HCT116 (cell line): Measurements from ENCODE around the gene OAS2.

Experiments
- ATF3 ChIP-seq: IDR thresholded peaks from 2 replicates; pipeline ENCODE4 v1.6.1; 2012
- CTCF ChIP-seq, 3 experiments: fragments of 200-600 bp in 1 of 3; sonication (generic) in 1 of 3; IDR thresholded peaks in 2 of 3; conservative IDR thresholded peaks in 1 of 3; 2 replicates each; pipeline ENCODE4 v1.5.1; 2012 to 2017; ENCODE audit warnings: low read depth in 2 of 3, low read length in 2 of 3, antibody characterized with exemption in 1 of 3, borderline replicate concordance in 1 of 3, control low read depth in 1 of 3, mild to moderate bottlenecking in 1 of 3, mixed read lengths in 1 of 3, mixed run types in 1 of 3, moderate library complexity in 1 of 3; ENCODE audit not compliant: insufficient read depth in 1 of 3
- ELF1 ChIP-seq: IDR thresholded peaks from 2 replicates; pipeline ENCODE4 v1.6.1; 2012; ENCODE audit warnings: low read depth, borderline replicate concordance
- EZH2 ChIP-seq: fragments of 200-600 bp; sonication (generic); IDR thresholded peaks from 2 replicates; pipeline ENCODE4 v1.6.1; 2017; ENCODE audit warnings: antibody characterized with exemption, mixed run types
- EZH2phosphoT487 ChIP-seq: fragments of 200-600 bp; IDR thresholded peaks from 2 replicates; pipeline ENCODE4 v1.6.1; 2018; ENCODE audit warnings: antibody characterized with exemption, borderline replicate concordance
- MAX ChIP-seq: IDR thresholded peaks from 2 replicates; pipeline ENCODE4 v1.6.1; 2012
- POLR2A ChIP-seq: IDR thresholded peaks from 2 replicates; pipeline ENCODE4 v1.7.0; 2011; ENCODE audit warnings: borderline replicate concordance; ENCODE audit not compliant: insufficient read depth, insufficient read length; ENCODE audit errors: extremely low read depth
- POLR2AphosphoS5 ChIP-seq: IDR thresholded peaks from 2 replicates; pipeline ENCODE4 v1.6.1; 2011; ENCODE audit warnings: mild to moderate bottlenecking, low read depth, low read length, moderate library complexity
- RAD21 ChIP-seq: IDR thresholded peaks from 2 replicates; pipeline ENCODE4 v1.6.1; 2012; ENCODE audit warnings: low read depth, mild to moderate bottlenecking
- REST ChIP-seq: IDR thresholded peaks from 2 replicates; pipeline ENCODE4 v1.6.1; 2012; ENCODE audit warnings: low read depth
- SP1 ChIP-seq: IDR thresholded peaks from 2 replicates; pipeline ENCODE4 v1.6.1; 2012; ENCODE audit warnings: low read depth
- ZBTB33 ChIP-seq: IDR thresholded peaks from 2 replicates; pipeline ENCODE4 v1.6.1; 2011; ENCODE audit warnings: mild to moderate bottlenecking, low read length, moderate library complexity; ENCODE audit not compliant: insufficient replicate concordance; ENCODE audit errors: extremely low read depth
- ZFX ChIP-seq: fragments of 450-650 bp; IDR thresholded peaks from 2 replicates; pipeline ENCODE4 v1.6.1; 2017

GRCh38 chr12:113010701-113011100 is 32.4 kb downstream of the OAS2 start:
- TF ChIP-seq POLR2A (no peak), SP1 (no peak), CTCF (IDR thresholded peaks at IDR 0.05 in 2 of 3, conservative IDR thresholded peaks at IDR 0.05 in 1 of 3; ENCODE audit: borderline replicate concordance in 1 of 3, insufficient read depth in 1 of 3, low read depth in 2 of 3, low read length in 2 of 3) (no peak), REST (no peak), POLR2AphosphoS5 (no peak), EZH2 (no peak), ZBTB33 (no peak), ZFX (no peak), ELF1 (no peak), ATF3 (no peak), EZH2phosphoT487 (no peak), MAX (no peak), RAD21 (no peak)
